Endometrial microvascular endothelial cells (primary cell): ENCODE data around the gene KIF22. TPM values are rescaled to one million over a fixed set of nuclear protein-coding genes. Genes with fewer than 3 reads are reported as not detected.
"Not testable (repeated sequence)": the region's sequence is repeated elsewhere in the genome, so short reads cannot be mapped to it uniquely, and the experiment has no call there.

Experiments
- in situ Hi-C: cut with HindIII; loops from 2 replicates; pipeline ENCODE4 v1.10.0; 2017; ENCODE audit warnings: low sequenced_read_pairs, low pct_unique_long_range_greater_than_20kb; ENCODE audit errors: inconsistent ontology term
- total RNA-seq: library from RNA; depleted of rRNA; stranded (reverse); fragments of >200 nt; gene quantifications from one replicate; pipeline ENCODE4 v1.2.3, GENCODE V29; 2015; ENCODE audit errors: inconsistent ontology term

Gene KIF22
- total RNA-seq, result 98.0 TPM

DNA sequence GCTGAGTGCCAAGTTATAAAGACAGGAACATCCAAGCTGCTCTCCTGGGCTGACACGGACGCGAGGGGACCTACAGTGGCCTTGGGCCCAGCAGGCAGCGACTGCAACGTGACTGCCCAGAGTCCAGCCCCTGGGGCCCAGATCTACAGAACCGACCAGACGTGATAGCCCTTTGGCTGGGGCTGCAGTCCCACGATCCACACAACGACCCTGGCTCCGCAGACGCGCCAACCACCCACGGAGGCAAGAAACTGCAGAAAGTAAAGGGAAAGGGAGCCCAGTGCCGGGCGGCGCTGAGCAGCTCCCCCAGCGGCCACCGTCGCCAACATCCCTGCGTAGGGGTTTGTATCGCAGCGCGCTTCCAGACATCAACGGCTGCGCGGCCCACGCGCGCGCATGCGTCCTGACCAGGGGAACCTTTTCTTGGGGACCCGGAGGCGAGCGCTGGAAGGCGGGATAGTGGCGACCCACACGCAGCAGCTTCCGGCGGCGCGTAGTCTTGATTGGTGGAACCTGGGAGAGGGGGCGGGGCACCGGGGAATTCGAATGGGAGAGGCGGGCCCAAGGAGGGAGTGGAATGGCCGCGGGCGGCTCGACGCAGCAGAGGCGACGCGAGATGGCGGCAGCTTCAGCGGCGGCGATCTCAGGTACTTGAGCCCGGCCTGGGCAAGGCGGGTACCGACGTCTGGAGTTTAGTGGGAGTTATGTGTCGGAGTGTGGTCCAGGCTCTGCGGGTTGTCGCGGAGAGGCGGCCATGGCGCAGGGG, at the start of gene KIF22:
Gene KIF22, plus strand, starts transcription at position 569 of the 766 bp plus-strand sequence. Its CDS starts 9 bp downstream, at position 578.
- in situ Hi-C loops, result no loop called here

- in situ Hi-C loops, result no loop called here
Measured at GRCh38 chr16:29742683-29743275, 47.8 kb upstream of the KIF22 start.

GRCh38 chr16:29743475-29743826, 47.1 kb upstream of the KIF22 start:
- in situ Hi-C loops, result no loop called here

DNA sequence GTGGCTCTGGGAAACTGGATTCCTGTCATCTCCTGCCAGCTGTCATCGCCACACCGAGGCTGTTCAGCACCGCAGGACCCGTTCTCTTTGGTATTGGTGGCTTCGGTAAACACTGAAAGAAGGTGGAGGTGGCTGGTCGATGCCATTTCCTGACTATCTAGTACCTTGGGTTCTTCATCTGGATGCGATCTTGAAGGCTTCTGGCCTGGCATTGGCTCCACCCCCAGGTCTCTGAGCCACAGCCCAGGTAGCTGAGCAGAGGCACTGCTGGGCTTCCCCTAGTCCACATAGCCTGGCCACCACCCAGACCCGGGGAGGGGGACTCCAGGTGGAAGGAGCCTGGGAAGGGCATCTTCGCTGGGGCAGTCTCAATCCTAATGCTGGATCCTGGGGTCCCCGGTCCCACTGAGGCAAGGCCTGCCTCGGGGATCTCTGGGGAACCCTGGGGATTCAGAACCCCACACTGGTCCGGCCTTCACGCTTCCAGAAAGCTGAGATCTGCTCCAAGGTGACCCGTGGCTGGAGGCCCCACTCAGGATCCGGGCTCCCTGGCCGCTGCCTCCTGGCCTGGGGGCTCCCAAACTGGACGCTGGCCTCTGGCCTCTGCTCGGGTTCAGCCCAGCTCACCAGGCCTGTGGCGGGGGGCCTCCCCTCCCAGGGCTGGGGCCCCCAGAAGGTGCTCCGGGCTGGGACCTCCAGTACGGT, 46.6 kb upstream of the KIF22 start:
- in situ Hi-C loops, result no loop called here

- in situ Hi-C loops, result no loop called here
Measured at GRCh38 chr16:29744541-29745101, 45.9 kb upstream of the KIF22 start.

GRCh38 chr16:29745121-29745852, 45.3 kb upstream of the KIF22 start:
- in situ Hi-C loops, result no loop called here

DNA sequence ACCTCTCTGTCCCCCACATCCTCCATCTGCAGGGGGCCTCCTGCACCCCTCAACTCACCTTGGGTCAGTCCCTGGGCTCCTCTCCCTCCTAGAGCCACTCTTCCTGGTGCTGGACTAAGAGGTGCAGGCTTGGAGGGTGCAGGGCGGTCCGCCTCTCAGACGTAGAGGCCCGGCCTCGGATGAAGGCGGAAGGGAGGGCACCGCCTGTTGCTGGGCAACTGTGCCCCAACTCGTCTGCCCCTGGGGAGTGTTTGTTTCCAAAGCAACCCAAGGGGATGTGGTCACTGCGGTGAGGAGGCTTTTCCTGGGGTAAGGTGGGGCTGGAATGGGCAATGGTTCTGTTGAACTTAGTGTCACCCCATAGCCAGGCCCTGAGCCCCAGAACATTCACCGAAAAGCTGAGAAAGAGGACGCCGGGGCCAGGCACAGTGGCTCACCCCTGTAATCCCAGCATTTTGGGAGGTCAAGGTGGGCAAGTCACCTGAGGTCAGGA, 44.7 kb upstream of the KIF22 start, which contains the start of gene C16orf54:
Gene C16orf54, minus strand, starts transcription at position 138 of the 493 bp plus-strand sequence. CDS start 1,039 bp downstream, outside the sequence.
- in situ Hi-C loops, result no loop called here

DNA sequence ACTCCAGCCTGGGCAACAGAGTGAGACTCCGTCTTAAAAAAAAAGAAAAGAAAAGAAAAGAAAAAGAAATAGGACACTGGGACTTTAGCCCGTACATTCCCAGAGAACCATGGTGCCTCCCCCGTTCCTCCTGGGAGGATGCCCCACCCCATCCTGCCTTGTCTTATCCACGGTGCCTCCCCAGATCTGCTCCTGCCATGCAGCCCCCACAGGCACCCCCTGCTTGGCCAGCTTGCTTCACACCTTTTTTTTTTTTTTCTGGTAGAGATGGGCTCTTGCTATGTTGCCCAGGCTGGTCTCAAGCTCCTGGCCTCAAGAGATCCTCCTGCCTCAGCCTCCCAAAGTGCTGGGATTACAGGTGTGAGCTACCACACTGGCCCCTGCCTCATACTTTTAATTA, 44.0 kb upstream of the KIF22 start:
- in situ Hi-C loops, result not testable (repeated sequence)

DNA sequence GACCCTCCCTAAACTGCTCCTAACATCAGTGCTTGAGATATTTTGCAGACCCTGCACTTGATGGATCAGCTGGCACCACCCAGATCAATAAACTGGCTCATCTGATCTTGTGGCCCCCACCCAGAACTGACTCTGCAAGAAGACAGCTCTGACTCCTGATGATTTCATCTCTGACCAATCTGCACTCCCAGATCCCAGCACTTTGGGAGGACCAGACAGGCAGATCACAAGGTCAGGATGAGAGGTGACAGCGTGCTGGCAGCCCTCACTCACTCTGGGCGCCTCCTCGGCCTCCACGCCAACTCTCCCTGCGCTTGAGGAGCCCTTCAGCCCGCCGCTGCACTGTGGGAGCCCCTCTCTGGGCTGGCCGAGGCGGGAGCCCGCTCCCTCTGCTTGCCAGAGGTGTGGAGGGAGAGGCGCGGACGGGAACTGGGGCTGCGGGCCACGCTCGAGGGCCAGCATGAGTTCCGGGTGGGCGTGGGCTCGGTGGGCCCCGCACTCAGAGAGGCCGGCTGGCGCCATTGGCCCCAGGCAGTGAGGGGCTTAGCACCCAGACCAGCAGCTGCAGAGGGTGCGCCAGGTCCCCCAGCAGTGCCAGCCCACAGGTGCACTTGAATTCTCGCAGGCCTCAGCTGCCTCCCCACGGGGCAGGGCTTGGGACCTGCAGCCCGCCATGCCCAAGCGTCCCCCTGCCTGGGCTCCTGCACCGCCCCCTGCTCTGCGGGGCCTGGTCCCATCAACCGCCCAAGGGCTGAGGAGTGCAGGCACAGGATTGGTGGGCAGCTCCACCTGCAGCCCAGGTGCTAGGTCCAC, 42.4 kb upstream of the KIF22 start:
- in situ Hi-C loops, result no loop called here

- in situ Hi-C loops, result not testable (repeated sequence)
Measured at GRCh38 chr16:29748760-29749149, 41.8 kb upstream of the KIF22 start.

- in situ Hi-C loops, result no loop called here
Measured at GRCh38 chr16:29753516-29753915, 37.0 kb upstream of the KIF22 start.

DNA sequence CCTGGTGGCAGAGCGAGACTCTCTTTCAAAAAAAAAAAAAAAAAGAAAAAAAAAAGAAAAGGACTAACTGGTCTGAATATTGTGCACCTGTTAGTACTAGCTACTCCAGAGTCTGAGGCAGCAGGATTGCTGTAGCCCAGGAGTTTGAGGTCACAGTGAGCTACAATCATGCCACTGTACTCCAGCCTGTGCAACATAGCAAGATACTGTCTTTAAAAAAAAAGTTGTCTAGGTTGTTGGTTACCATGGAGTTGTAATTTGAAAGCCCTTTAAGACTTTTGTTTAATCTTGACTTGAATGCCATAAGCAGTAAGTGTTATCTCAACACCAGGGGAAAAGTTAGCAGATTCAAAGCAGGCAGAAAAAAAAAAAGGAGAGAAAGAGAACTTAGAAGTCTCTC, 33.9 kb upstream of the KIF22 start:
- in situ Hi-C loops, result no loop called here

DNA sequence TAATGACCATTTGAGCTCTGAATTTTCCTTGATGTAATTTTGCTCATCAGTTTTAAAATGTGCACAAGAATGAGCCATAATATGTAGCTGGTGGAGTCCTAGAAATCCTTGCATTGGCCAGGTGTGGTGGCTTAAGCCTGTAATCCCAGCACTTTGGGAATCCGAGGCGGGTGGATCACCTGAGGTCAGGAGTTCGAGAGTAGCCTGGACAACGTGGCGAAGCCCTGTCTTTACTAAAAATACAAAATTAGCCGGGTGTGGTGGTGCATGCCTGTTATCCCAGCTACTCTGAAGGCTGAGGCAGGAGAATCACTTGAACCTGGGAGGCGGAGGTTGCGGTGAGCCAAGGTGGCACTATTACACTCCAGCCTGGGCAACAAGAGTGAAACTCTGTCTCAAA, 33.5 kb upstream of the KIF22 start:
- in situ Hi-C loops, result not testable (repeated sequence)

DNA sequence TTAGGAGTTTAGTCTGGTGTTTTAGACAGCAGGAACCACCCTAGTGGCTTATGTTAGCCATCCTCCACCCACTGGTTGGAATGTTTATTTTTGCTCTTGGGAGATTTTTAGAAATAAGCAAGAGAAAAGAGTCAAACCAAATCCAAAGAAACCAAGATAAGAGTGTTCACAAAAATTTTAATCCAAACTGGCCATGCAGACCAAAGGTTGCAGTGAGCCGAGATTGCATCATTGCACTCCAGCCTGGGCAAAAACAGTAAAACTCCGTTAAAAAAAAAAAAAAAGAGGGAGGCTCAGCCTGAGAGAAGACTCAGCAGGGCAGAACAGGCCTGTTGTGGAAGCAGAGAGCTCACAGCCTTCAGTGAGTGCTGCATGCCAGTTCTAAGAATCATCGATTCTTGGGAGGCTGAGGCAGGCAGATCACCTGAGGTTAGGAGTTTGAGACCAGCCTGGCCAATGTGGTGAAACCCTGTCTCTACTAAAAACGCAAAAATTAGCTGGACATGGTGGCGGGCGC, 32.5 kb upstream of the KIF22 start:
- in situ Hi-C loops, result no loop called here

DNA sequence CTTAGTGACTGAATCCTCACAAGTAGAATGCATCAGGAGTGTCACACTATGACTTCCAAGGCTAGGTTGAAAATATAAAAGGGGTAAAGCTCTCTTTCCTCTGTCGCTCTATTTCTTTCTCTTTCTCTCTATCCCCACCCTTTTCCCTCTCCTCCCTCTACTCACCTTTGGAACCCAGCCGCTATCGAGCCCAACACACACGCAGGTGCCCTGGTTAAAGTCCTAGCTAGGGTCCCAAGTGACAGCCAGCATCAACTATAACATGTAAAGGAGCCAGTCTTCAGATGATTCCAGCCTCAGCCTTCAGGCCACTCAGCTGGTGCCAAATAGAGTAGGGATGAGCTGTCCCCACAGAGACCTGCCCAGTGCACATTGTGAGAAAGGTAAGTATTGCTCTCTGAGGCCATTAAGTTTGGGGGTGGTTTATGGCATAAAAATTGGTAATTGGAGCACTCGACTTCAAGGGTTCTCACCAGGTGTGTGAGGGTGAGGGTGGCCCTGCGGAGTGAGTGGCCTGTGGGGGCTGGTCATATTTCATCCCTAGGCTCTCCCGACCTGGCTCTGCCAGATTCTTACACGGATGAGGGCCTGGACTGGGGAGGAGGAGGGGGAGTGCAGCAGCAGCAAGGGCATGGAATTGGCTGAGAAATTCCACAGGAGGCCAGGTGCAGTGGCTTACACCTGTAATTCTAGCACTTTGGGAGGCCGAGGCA, 29.8 kb upstream of the KIF22 start:
- in situ Hi-C loops, result no loop called here

- in situ Hi-C loops, result not testable (repeated sequence)
Measured at GRCh38 chr16:29761280-29761651, 29.3 kb upstream of the KIF22 start.

GRCh38 chr16:29761882-29762281, 28.7 kb upstream of the KIF22 start:
- in situ Hi-C loops, result no loop called here
